HepG2 (cell line): Measurements from ENCODE around the gene ZNF700. TPM values are rescaled to one million over a fixed set of nuclear protein-coding genes. Genes with fewer than 3 reads are reported as not detected.
A peak's percentile ranks its signal among the peaks of the same experiment; 100 is the strongest.

Experiments used
- GATAD1 ChIP-seq: IDR thresholded peaks from 2 replicates; pipeline ENCODE4 v1.6.1; 2016; ENCODE audit warnings: missing genetic modification reagents, missing compliant biosample characterization
- JUNB ChIP-seq: sonication (generic); formaldehyde crosslinking; IDR thresholded peaks from 2 replicates; pipeline ENCODE4 v1.8.0; 2022; ENCODE audit warnings: missing genetic modification reagents, mild to moderate bottlenecking, borderline replicate concordance
- KDM4B ChIP-seq: sonication (generic); formaldehyde crosslinking; IDR thresholded peaks from 2 replicates; pipeline ENCODE4 v1.4.0; 2020; ENCODE audit warnings: missing genetic modification reagents
- LRRFIP1 ChIP-seq: sonication (generic); formaldehyde crosslinking; conservative IDR thresholded peaks from 2 replicates; pipeline ENCODE4 v1.4.0; 2020; ENCODE audit warnings: missing genetic modification reagents
- PHF5A ChIP-seq: IDR thresholded peaks from one replicate; pipeline ENCODE4 v1.6.1; 2018; ENCODE audit warnings: low read depth, missing genetic modification reagents; ENCODE audit not compliant: unreplicated experiment
- PRDM15 ChIP-seq: sonication (generic); formaldehyde crosslinking; IDR thresholded peaks from 2 replicates; pipeline ENCODE4 v1.4.0; 2020; ENCODE audit warnings: missing genetic modification reagents
- REST ChIP-seq, 2 experiments: IDR thresholded peaks; 2 replicates each; pipeline ENCODE4 v1.6.1; 2011 to 2012; ENCODE audit warnings: low read length in 2 of 2, borderline replicate concordance in 1 of 2, low read depth in 1 of 2, mild to moderate bottlenecking in 1 of 2, moderate library complexity in 1 of 2
- SKI ChIP-seq: fragments of 450-650 bp; IDR thresholded peaks from one replicate; pipeline ENCODE4 v1.6.1; 2018; ENCODE audit warnings: mild to moderate bottlenecking; ENCODE audit not compliant: partially characterized antibody
- SP140L ChIP-seq: sonication (generic); formaldehyde crosslinking; IDR thresholded peaks from 2 replicates; pipeline ENCODE4 v1.4.0; 2020; ENCODE audit warnings: missing genetic modification reagents, borderline replicate concordance
- THAP7 ChIP-seq: sonication (generic); formaldehyde crosslinking; IDR thresholded peaks from 2 replicates; pipeline ENCODE4 v1.8.1; 2023; ENCODE audit warnings: mild to moderate bottlenecking, missing genetic modification reagents
- ZFP90 ChIP-seq: sonication (generic); formaldehyde crosslinking; IDR thresholded peaks from 2 replicates; pipeline ENCODE4 v1.8.0; 2022; ENCODE audit warnings: missing genetic modification reagents, mild to moderate bottlenecking, inconsistent platforms, borderline replicate concordance
- ZNF496 ChIP-seq: sonication (generic); formaldehyde crosslinking; IDR thresholded peaks from 2 replicates; pipeline ENCODE4 v1.8.1; 2023; ENCODE audit warnings: mild to moderate bottlenecking, moderate library complexity, missing genetic modification reagents; ENCODE audit not compliant: insufficient replicate concordance
- ZNF513 ChIP-seq: sonication (generic); formaldehyde crosslinking; conservative IDR thresholded peaks from 2 replicates; pipeline ENCODE4 v1.5.0; 2020; ENCODE audit warnings: missing genetic modification reagents
- ZNF598 ChIP-seq: sonication (generic); formaldehyde crosslinking; IDR thresholded peaks from 2 replicates; pipeline ENCODE4 v1.5.1; 2020; ENCODE audit warnings: mild to moderate bottlenecking, missing genetic modification reagents, borderline replicate concordance
- polyA plus RNA-seq, 8 experiments: library from polyadenylated mRNA; depleted of rRNA in 3 of 8; stranded (reverse) in 7 of 8; unstranded in 1 of 8; fragments of >200 nt; fragmentation: Illumina TruSeq in 4 of 8; extraction: Trizol in 4 of 8; gene quantifications; 2 replicates each; pipeline versions ENCODE4 v1.2.1 to v1.2.3, GENCODE V29; 2011 to 2016; ENCODE audit warnings: low read depth in 4 of 8, missing spikeins in 1 of 8, mixed read lengths in 1 of 8; ENCODE audit not compliant: insufficient read depth in 1 of 8
- total RNA-seq, 5 experiments: library from RNA; depleted of rRNA; stranded (reverse); fragments of >200 nt; fragmentation: Illumina TruSeq; extraction: Trizol; gene quantifications; 2 replicates each; pipeline ENCODE4 v1.2.3, GENCODE V29; 2016; ENCODE audit warnings: low read depth in 1 of 5

ZNF700 gene
- total and polyA plus RNA-seq, 2 of the 13 experiments (the other 11 are each of a cell fraction or from before 2014, with no cell fraction given): 6.0 to 12.8 TPM

- TF ChIP-seq ZNF513 (CRISPR knock-in tag): no peak
- TF ChIP-seq ZFP90 (CRISPR knock-in tag): peak; percentile 81; the same call in 1 of the 2 replicates
- no peak; a peak in 1 of 4 replicates for TF ChIP-seq REST (IDR thresholded peaks at IDR 0.05; ENCODE audit: borderline replicate concordance in 1 of 2, low read depth in 1 of 2, low read length in 2 of 2)
- TF ChIP-seq JUNB (CRISPR knock-in tag): no peak
- no peak for TF ChIP-seq SP140L (CRISPR knock-in tag)
- TF ChIP-seq ZNF496 (CRISPR knock-in tag): no peak
- no peak for TF ChIP-seq LRRFIP1 (CRISPR knock-in tag)
- peak; percentile 39; the same call in 1 of the 2 replicates for TF ChIP-seq GATAD1
- no peak; the same call in 1 of the 2 replicates for TF ChIP-seq PRDM15
- TF ChIP-seq PHF5A (CRISPR knock-in tag): no peak
- TF ChIP-seq SKI: peak; percentile 83
- TF ChIP-seq THAP7: peak; percentile 64; the same call in 1 of the 2 replicates
- peak; percentile 88; the same call in 1 of the 2 replicates for TF ChIP-seq ZNF598 (CRISPR knock-in tag)
- peak; percentile 45; the same call in 1 of the 2 replicates for TF ChIP-seq KDM4B (CRISPR knock-in tag)
These were observed 37.0 kb upstream of the ZNF700 start, which contains the start of gene ZNF69 (continued) for GRCh38 chr19:11887611-11888531.
